WERI-Rb-1 (cell line): ENCODE results near the gene PROCR.
A peak's percentile ranks its signal among the peaks of the same experiment; 100 is the strongest.

ENCODE experiments used
- DNase-seq: peaks from one replicate; pipeline ENCODE4 v3.0.0-alpha.2; 2020
- H3K27ac ChIP-seq: fragments of 250-450 bp; sonication (Bioruptor Pico); 2 replicates; pipeline ENCODE4 v1.5.1; 2020; ENCODE audit warnings: mild to moderate bottlenecking, moderate library complexity
- H3K27me3 ChIP-seq: fragments of 250-450 bp; sonication (Bioruptor Pico); 2 replicates; pipeline ENCODE4 v1.5.1; 2021; ENCODE audit warnings: mild to moderate bottlenecking, low read depth, moderate library complexity; ENCODE audit not compliant: insufficient read depth, severe bottlenecking
- H3K36me3 ChIP-seq: fragments of 250-450 bp; sonication (Bioruptor Pico); 2 replicates; pipeline ENCODE4 v1.5.1; 2020; ENCODE audit warnings: mild to moderate bottlenecking, moderate library complexity
- H3K4me3 ChIP-seq: 2 replicates; pipeline ENCODE4 v1.5.1; 2011; ENCODE audit warnings: low read depth, mild to moderate bottlenecking, control low read depth, low read length
- H3K9me3 ChIP-seq: fragments of 250-450 bp; sonication (Bioruptor Pico); 2 replicates; pipeline ENCODE4 v1.5.1; 2021; ENCODE audit warnings: mild to moderate bottlenecking, moderate library complexity; ENCODE audit not compliant: severe bottlenecking
- TF ChIP-seq, protein P1 (sequence below): IDR thresholded peaks from 2 replicates; pipeline ENCODE4 v1.5.1; 2011; ENCODE audit warnings: low read depth, mild to moderate bottlenecking, control low read depth, inconsistent platforms, low read length

Gene PROCR

DNA sequence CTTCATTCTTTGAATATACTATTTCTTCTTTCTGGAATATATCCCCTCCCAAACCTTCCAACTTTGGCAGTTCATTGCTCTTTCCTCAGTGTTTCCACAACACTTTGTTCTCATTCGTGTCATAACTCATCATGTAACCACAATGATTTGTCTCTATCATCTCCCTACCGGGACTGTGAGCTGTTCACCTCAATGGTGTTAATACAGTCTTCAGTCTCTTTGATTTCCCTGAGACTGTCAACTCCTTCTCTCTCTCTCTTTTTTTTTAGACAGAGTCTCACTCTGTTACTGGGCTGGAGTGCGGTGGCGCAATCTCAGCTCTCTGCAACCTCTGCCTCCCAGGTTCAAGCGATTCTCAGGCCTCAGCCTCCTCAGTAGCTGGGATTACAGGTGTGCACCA, 52.1 kb downstream of the PROCR start:
- H3K36me3 ChIP-seq, result no peaks in the 10 kb centered on the region
- no peak overlapping the region for H3K4me3 ChIP-seq
- no peak overlapping the region for H3K27ac ChIP-seq
- H3K27me3 ChIP-seq, result no peaks in the 10 kb centered on the region
- TF ChIP-seq, protein P1, sequence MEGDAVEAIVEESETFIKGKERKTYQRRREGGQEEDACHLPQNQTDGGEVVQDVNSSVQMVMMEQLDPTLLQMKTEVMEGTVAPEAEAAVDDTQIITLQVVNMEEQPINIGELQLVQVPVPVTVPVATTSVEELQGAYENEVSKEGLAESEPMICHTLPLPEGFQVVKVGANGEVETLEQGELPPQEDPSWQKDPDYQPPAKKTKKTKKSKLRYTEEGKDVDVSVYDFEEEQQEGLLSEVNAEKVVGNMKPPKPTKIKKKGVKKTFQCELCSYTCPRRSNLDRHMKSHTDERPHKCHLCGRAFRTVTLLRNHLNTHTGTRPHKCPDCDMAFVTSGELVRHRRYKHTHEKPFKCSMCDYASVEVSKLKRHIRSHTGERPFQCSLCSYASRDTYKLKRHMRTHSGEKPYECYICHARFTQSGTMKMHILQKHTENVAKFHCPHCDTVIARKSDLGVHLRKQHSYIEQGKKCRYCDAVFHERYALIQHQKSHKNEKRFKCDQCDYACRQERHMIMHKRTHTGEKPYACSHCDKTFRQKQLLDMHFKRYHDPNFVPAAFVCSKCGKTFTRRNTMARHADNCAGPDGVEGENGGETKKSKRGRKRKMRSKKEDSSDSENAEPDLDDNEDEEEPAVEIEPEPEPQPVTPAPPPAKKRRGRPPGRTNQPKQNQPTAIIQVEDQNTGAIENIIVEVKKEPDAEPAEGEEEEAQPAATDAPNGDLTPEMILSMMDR, result no peak
- DNase-seq, result no peak
- no peaks in the 10 kb centered on the region for H3K9me3 ChIP-seq

- Histone ChIP-seq H3K9me3 (no peaks in the 10 kb centered on the region), H3K27ac (no peak overlapping the region), H3K36me3 (no peaks in the 10 kb centered on the region), H3K27me3 (no peaks in the 10 kb centered on the region), H3K4me3 (no peak overlapping the region)
- DNase-seq, result no peak
- TF ChIP-seq, protein P1, result no peak
These were observed 52.7 kb downstream of the PROCR start for GRCh38 chr20:35224536-35224935.

GRCh38 chr20:35225319-35226125, 53.6 kb downstream of the PROCR start:
- Histone ChIP-seq H3K4me3 (peak overlapping the region; percentile 59), H3K27ac (no peak overlapping the region), H3K36me3 (no peaks in the 10 kb centered on the region), H3K27me3 (no peaks in the 10 kb centered on the region), H3K9me3 (no peaks in the 10 kb centered on the region)
- TF ChIP-seq, protein P1, result no peak
- no peak for DNase-seq

GRCh38 chr20:35226126-35226883, 54.4 kb downstream of the PROCR start, which contains the start of gene MMP24:
Gene MMP24 (plus strand): TSS chr20:35226690. CDS start chr20:35226739, 49 bp downstream.
- H3K27me3 ChIP-seq, result no peaks in the 10 kb centered on the region
- TF ChIP-seq, protein P1, result no peak
- peak within 1 kb of the TSS; percentile 59 for H3K4me3 ChIP-seq
- DNase-seq, result peak; percentile 55
- H3K27ac ChIP-seq, result peak within 1 kb of the TSS; percentile 60
- H3K36me3 ChIP-seq, result no peaks in the 10 kb centered on the region
- no peaks in the 10 kb centered on the region for H3K9me3 ChIP-seq
